WERI-Rb-1 (cell line): Measurements from ENCODE around the gene MACROD2.

Experiments
- DNase-seq: peaks from one replicate; pipeline ENCODE4 v3.0.0-alpha.2; 2020
- H3K27ac ChIP-seq: fragments of 250-450 bp; sonication (Bioruptor Pico); 2 replicates; pipeline ENCODE4 v1.5.1; 2020; ENCODE audit warnings: mild to moderate bottlenecking, moderate library complexity
- H3K27me3 ChIP-seq: fragments of 250-450 bp; sonication (Bioruptor Pico); 2 replicates; pipeline ENCODE4 v1.5.1; 2021; ENCODE audit warnings: mild to moderate bottlenecking, low read depth, moderate library complexity; ENCODE audit not compliant: insufficient read depth, severe bottlenecking
- H3K36me3 ChIP-seq: fragments of 250-450 bp; sonication (Bioruptor Pico); 2 replicates; pipeline ENCODE4 v1.5.1; 2020; ENCODE audit warnings: mild to moderate bottlenecking, moderate library complexity
- H3K4me3 ChIP-seq: 2 replicates; pipeline ENCODE4 v1.5.1; 2011; ENCODE audit warnings: low read depth, mild to moderate bottlenecking, control low read depth, low read length
- H3K9me3 ChIP-seq: fragments of 250-450 bp; sonication (Bioruptor Pico); 2 replicates; pipeline ENCODE4 v1.5.1; 2021; ENCODE audit warnings: mild to moderate bottlenecking, moderate library complexity; ENCODE audit not compliant: severe bottlenecking
- TF ChIP-seq, protein P1 (sequence below): IDR thresholded peaks from 2 replicates; pipeline ENCODE4 v1.5.1; 2011; ENCODE audit warnings: low read depth, mild to moderate bottlenecking, control low read depth, inconsistent platforms, low read length

MACROD2 gene

DNA sequence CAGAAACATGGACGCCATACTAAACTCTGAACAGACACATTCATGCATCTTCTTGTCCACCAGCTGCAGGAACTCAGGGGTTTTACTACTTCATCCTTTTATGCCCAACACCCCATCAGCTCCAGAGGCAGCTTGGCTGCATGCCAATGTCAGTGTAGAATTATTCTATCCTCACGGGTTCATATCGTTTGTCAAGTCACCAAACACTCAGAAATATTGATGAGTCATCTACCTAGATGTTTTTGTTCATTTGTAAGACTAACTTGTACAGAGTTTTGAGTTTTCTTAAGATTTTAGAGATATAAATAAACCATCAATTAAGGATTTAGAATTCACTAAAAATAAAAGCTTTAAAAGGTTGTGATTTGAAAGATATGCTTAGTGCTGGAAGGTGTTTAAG, 932.8 kb downstream of the MACROD2 start:
- Histone ChIP-seq H3K4me3 (no peak overlapping the region), H3K27ac (no peak overlapping the region), H3K36me3 (no peaks in the 10 kb centered on the region), H3K27me3 (no peaks in the 10 kb centered on the region), H3K9me3 (no peaks in the 10 kb centered on the region)
- TF ChIP-seq, protein P1, sequence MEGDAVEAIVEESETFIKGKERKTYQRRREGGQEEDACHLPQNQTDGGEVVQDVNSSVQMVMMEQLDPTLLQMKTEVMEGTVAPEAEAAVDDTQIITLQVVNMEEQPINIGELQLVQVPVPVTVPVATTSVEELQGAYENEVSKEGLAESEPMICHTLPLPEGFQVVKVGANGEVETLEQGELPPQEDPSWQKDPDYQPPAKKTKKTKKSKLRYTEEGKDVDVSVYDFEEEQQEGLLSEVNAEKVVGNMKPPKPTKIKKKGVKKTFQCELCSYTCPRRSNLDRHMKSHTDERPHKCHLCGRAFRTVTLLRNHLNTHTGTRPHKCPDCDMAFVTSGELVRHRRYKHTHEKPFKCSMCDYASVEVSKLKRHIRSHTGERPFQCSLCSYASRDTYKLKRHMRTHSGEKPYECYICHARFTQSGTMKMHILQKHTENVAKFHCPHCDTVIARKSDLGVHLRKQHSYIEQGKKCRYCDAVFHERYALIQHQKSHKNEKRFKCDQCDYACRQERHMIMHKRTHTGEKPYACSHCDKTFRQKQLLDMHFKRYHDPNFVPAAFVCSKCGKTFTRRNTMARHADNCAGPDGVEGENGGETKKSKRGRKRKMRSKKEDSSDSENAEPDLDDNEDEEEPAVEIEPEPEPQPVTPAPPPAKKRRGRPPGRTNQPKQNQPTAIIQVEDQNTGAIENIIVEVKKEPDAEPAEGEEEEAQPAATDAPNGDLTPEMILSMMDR = no peak
- no peak for DNase-seq

- TF ChIP-seq, protein P1 = no peak
These were observed 934.1 kb downstream of the MACROD2 start for GRCh38 chr20:14929388-14929787.

GRCh38 chr20:14932040-14932439, 936.7 kb downstream of the MACROD2 start:
- no peak for DNase-seq
- no peaks in the 10 kb centered on the region for H3K27me3 ChIP-seq
- no peak overlapping the region for H3K4me3 ChIP-seq
- H3K36me3 ChIP-seq = no peaks in the 10 kb centered on the region
- TF ChIP-seq, protein P1 = no peak
- H3K9me3 ChIP-seq = no peaks in the 10 kb centered on the region
- H3K27ac ChIP-seq = no peak overlapping the region

More at GRCh38 chr20:14929388-14929787, 934.1 kb downstream of the MACROD2 start:
- Histone ChIP-seq H3K4me3 (no peak overlapping the region), H3K9me3 (no peaks in the 10 kb centered on the region), H3K27me3 (no peaks in the 10 kb centered on the region), H3K27ac (no peak overlapping the region), H3K36me3 (no peaks in the 10 kb centered on the region)
- no peak for DNase-seq

DNA sequence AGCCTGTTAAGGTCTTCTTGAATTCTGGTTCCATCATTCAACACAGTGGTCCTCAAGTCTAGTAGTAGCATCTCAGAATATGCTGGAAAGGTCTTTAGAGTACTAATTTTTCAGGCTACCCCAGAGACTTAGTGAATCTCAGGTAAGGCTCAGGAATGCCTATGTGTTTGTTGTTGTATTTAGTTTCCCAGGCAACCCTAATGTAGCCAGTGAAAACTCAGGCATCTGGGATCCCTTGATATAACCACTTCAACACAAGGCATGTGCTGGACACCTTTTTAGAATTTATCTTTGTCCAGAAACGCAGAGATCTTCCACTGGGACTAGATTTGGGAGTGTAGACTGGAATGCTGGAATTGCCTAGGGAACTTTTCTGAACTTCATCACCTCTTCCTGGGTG, 940.0 kb downstream of the MACROD2 start:
- H3K27me3 ChIP-seq = no peaks in the 10 kb centered on the region
- no peak for DNase-seq

DNA sequence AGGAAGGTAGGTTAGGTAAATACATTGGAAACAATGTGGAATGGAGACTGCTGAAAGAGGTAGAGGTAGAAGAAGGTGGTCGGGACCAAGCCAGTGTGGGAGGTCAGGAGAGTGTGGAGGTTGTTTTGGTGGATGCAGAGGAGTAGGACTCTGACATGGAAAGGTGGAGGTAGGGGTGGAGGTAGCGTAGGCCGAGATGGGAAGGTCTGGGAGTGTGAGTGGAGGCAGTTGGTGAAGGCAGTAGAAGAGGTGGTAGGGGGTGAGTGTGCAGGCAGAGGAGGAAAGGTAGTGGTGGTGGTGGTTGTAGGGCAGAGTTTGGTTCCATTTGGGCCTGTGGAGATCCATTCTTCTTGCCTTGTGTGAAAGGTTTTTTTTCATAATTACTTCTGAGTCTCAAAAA, 941.7 kb downstream of the MACROD2 start:
- Histone ChIP-seq H3K4me3 (no peak overlapping the region), H3K9me3 (no peaks in the 10 kb centered on the region), H3K27ac (no peak overlapping the region), H3K36me3 (no peaks in the 10 kb centered on the region), H3K27me3 (no peaks in the 10 kb centered on the region)
- TF ChIP-seq, protein P1 = no peak
- DNase-seq = no peak

More for the DNA sequence above, 940.0 kb downstream of the MACROD2 start:
- no peaks in the 10 kb centered on the region for H3K9me3 ChIP-seq
- no peaks in the 10 kb centered on the region for H3K36me3 ChIP-seq
- no peak overlapping the region for H3K4me3 ChIP-seq
- TF ChIP-seq, protein P1 = no peak
- no peak overlapping the region for H3K27ac ChIP-seq

DNA sequence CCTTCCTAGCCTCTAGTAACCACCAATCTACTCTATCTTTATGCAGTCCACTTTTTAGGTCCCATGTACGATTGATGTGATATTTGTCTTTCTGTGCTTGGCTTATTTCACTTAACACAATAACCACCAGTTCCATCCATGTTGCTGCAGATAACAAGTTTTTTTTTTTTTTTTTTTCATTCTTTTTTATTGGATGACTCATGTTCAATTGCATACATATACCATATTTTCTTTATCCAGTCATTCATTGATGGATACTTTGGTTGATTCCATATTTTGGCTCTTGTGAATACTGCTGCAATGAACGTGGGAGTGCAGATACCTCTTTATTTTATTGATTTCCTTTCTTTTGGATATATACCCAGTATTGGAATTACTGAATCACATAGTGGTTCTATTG, 942.5 kb downstream of the MACROD2 start:
- no peak for DNase-seq
- H3K4me3 ChIP-seq = no peak overlapping the region
- TF ChIP-seq, protein P1 = no peak
- H3K27me3 ChIP-seq = no peaks in the 10 kb centered on the region
- H3K27ac ChIP-seq = no peak overlapping the region
- H3K36me3 ChIP-seq = no peaks in the 10 kb centered on the region
- H3K9me3 ChIP-seq = no peaks in the 10 kb centered on the region
